VCaP (cell line): Measurements from ENCODE around the gene MLLT3.

ENCODE experiments used
- H3K27ac ChIP-seq: fragments of 450-650 bp; 2 replicates; pipeline ENCODE4 v1.5.1; 2017
- CTCF ChIP-seq: fragments of 450-650 bp; conservative IDR thresholded peaks from 2 replicates; pipeline ENCODE4 v1.5.1; 2017; ENCODE audit warnings: mild to moderate bottlenecking, moderate library complexity

The MLLT3 gene

GRCh38 chr9:20380546-20380945 lies 241.8 kb downstream of the MLLT3 start:
- TF ChIP-seq CTCF, result no peak
- peak overlapping the region; percentile 68 for H3K27ac ChIP-seq

GRCh38 chr9:20379804-20380225 lies 242.5 kb downstream of the MLLT3 start:
- no peak for TF ChIP-seq CTCF
- H3K27ac ChIP-seq, result peak overlapping the region; percentile 68; the same call in 1 of the 2 replicates

- H3K27ac ChIP-seq, result peak overlapping the region; percentile 68; the same call in 1 of the 2 replicates
- TF ChIP-seq CTCF, result no peak
Measured at GRCh38 chr9:20378851-20379250, 243.4 kb downstream of the MLLT3 start.

DNA sequence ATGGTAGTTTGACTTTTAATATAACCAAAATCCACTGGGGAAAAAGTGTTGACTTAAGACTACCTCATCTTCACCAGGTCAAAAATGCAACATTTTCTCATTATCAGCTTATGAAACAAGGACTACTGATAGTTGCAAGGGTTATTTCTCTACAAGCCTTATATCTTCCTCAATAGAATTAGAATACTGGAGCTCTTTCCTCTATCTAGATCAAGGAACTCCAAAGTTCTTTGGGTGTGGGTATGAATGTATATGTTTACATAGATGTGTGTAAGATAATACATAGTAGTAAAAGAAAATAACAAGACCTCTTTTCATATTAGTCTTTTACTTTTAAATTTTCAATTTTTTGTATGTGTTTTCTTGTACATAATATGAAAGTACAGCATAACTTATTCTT lies 244.5 kb downstream of the MLLT3 start:
- no peak for TF ChIP-seq CTCF
- no peak overlapping the region for H3K27ac ChIP-seq

- no peak for TF ChIP-seq CTCF
Measured at GRCh38 chr9:20376731-20377375, 245.4 kb downstream of the MLLT3 start.

GRCh38 chr9:20376042-20376441 lies 246.3 kb downstream of the MLLT3 start:
- no peak for TF ChIP-seq CTCF
- H3K27ac ChIP-seq, result no peak overlapping the region

More at GRCh38 chr9:20376731-20377375, 245.4 kb downstream of the MLLT3 start:
- H3K27ac ChIP-seq, result no peak overlapping the region

DNA sequence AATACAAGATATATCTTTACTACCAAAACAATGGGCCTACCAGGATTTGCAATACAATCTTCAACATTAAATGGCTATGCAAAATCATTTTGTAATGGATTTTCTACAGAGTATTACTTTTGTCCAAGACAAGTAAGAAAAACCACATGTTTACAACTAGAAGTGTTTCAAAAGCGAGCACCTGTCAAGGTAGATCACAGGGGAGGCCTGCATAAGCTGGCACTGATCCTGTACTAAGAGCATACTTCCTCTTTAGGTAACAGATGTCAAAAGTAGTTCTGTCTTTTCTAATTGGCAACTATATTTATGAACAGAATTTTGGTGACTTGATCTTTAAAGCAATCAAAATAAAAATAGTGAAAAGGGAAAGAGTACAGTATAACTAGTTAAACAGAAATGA lies 249.0 kb downstream of the MLLT3 start:
- no peak overlapping the region for H3K27ac ChIP-seq
- TF ChIP-seq CTCF, result no peak
